Neural progenitor cell (in vitro differentiated cells): ENCODE data around the gene CELA1.

Experiments
- CTCF ChIP-seq: fragments of 200-600 bp; sonication (generic); IDR thresholded peaks from 2 replicates; pipeline ENCODE4 v1.5.1; 2017; ENCODE audit warnings: antibody characterized with exemption, mild to moderate bottlenecking
- EZH2 ChIP-seq: fragments of 200-600 bp; sonication (generic); IDR thresholded peaks from 2 replicates; pipeline ENCODE4 v1.6.1; 2017; ENCODE audit warnings: antibody characterized with exemption, mild to moderate bottlenecking, moderate library complexity
- EZH2phosphoT487 ChIP-seq: fragments of 200-600 bp; sonication (generic); IDR thresholded peaks from 2 replicates; pipeline ENCODE4 v1.6.1; 2017; ENCODE audit warnings: antibody characterized with exemption

GRCh38 chr12:51348116-51348515, 1.6 kb upstream of the CELA1 start:
- TF ChIP-seq EZH2 (no peak), CTCF (no peak), EZH2phosphoT487 (no peak)
